WERI-Rb-1 (cell line): ENCODE measurements around the gene DCHS2.

Source experiments
- DNase-seq: peaks from one replicate; pipeline ENCODE4 v3.0.0-alpha.2; 2020
- H3K27ac ChIP-seq: fragments of 250-450 bp; sonication (Bioruptor Pico); 2 replicates; pipeline ENCODE4 v1.5.1; 2020; ENCODE audit warnings: mild to moderate bottlenecking, moderate library complexity
- H3K27me3 ChIP-seq: fragments of 250-450 bp; sonication (Bioruptor Pico); 2 replicates; pipeline ENCODE4 v1.5.1; 2021; ENCODE audit warnings: mild to moderate bottlenecking, low read depth, moderate library complexity; ENCODE audit not compliant: insufficient read depth, severe bottlenecking
- H3K36me3 ChIP-seq: fragments of 250-450 bp; sonication (Bioruptor Pico); 2 replicates; pipeline ENCODE4 v1.5.1; 2020; ENCODE audit warnings: mild to moderate bottlenecking, moderate library complexity
- H3K4me3 ChIP-seq: 2 replicates; pipeline ENCODE4 v1.5.1; 2011; ENCODE audit warnings: low read depth, mild to moderate bottlenecking, control low read depth, low read length
- H3K9me3 ChIP-seq: fragments of 250-450 bp; sonication (Bioruptor Pico); 2 replicates; pipeline ENCODE4 v1.5.1; 2021; ENCODE audit warnings: mild to moderate bottlenecking, moderate library complexity; ENCODE audit not compliant: severe bottlenecking
- TF ChIP-seq, protein P1 (sequence below): IDR thresholded peaks from 2 replicates; pipeline ENCODE4 v1.5.1; 2011; ENCODE audit warnings: low read depth, mild to moderate bottlenecking, control low read depth, inconsistent platforms, low read length

DCHS2 gene

DNA sequence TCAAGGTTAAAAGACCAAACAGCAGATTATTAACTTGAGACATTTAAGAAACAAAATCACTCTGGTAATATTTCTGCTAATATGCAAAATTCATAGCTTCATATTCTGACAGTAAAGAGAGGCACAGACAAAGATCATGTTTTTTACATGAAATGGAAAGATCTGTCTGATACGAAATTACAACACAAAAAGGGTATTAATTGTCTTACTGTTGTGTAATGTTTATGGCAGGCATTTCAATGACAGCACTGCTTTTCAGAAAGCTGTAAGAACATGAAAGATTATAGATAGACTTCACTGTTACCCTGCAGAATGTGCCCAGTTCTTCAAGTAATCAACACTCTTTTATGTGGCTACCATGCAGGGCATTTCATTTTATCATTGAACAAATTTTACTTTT lies 15.4 kb downstream of the DCHS2 start:
- TF ChIP-seq, protein P1, sequence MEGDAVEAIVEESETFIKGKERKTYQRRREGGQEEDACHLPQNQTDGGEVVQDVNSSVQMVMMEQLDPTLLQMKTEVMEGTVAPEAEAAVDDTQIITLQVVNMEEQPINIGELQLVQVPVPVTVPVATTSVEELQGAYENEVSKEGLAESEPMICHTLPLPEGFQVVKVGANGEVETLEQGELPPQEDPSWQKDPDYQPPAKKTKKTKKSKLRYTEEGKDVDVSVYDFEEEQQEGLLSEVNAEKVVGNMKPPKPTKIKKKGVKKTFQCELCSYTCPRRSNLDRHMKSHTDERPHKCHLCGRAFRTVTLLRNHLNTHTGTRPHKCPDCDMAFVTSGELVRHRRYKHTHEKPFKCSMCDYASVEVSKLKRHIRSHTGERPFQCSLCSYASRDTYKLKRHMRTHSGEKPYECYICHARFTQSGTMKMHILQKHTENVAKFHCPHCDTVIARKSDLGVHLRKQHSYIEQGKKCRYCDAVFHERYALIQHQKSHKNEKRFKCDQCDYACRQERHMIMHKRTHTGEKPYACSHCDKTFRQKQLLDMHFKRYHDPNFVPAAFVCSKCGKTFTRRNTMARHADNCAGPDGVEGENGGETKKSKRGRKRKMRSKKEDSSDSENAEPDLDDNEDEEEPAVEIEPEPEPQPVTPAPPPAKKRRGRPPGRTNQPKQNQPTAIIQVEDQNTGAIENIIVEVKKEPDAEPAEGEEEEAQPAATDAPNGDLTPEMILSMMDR: no peak
- no peak for DNase-seq
- no peaks in the 10 kb centered on the region for H3K9me3 ChIP-seq
- no peak overlapping the region for H3K4me3 ChIP-seq
- H3K27me3 ChIP-seq: peaks cover 8% of the 10 kb centered on the region
- H3K27ac ChIP-seq: no peak overlapping the region
- H3K36me3 ChIP-seq: no peaks in the 10 kb centered on the region

DNA sequence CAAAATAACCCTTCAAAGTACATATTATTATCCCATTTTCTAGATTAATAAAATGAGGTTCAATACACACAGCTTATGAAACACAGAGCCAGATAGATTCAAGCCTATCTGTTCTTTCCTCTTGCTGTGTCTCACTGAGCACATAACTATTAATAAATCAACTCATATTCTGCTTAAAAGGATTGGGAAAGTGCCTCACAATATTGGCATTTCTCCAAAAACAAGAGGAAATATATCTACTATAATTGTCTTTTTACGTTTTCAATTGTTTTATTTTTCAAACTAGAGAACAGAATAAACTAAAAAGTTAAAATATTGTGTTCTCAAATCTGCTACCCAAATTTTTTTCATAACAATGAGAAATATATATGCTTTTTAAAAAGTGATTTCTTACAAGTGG lies 15.8 kb downstream of the DCHS2 start:
- no peak overlapping the region for H3K4me3 ChIP-seq
- no peak overlapping the region for H3K27ac ChIP-seq
- H3K27me3 ChIP-seq: peaks cover 10% of the 10 kb centered on the region
- H3K9me3 ChIP-seq: no peaks in the 10 kb centered on the region
- H3K36me3 ChIP-seq: no peaks in the 10 kb centered on the region
- no peak for DNase-seq
- TF ChIP-seq, protein P1: no peak

DNA sequence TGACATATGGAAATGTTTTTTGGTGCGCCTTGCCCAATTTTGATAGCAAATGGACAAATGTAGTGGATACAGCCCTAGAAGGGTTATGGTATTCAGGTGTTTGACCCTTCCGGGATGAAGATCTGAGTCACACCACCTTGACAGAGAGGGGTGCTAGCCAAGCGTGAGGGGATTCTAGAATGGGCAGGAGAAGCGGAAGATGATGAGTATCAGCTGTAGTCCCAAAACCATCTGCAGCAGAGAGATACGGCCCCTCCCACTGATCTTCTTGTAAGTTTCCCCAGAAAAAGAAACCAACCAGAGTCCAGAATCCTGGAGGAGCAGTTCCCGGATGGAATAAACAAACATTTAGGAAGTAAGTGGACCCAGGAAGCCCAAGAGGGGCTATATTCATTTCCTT lies 18.1 kb downstream of the DCHS2 start:
- Histone ChIP-seq H3K27ac (no peak overlapping the region), H3K9me3 (no peaks in the 10 kb centered on the region), H3K27me3 (peaks cover 15% of the 10 kb centered on the region), H3K4me3 (no peak overlapping the region), H3K36me3 (no peaks in the 10 kb centered on the region)
- TF ChIP-seq, protein P1: no peak
- no peak for DNase-seq

DNA sequence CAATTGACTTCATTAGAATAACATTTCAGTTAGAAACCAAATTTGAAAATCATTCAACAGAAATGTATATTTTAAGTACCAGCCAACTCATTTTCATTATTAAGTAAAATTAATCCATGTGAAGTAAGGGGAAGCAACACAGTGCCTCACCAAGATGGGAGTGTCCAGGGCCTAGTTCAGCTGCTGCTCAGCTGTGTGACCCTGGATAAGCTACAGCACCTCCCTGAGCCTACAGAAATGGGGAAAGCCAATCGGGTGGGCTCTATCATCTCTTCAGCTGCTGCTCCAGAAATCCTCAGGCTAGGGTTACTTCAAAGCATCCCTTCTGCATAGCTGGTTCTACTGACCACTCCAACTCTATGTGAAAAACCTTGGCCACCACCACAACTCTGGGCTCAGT lies 18.7 kb downstream of the DCHS2 start:
- Histone ChIP-seq H3K9me3 (no peaks in the 10 kb centered on the region), H3K4me3 (no peak overlapping the region), H3K36me3 (no peaks in the 10 kb centered on the region), H3K27ac (no peak overlapping the region), H3K27me3 (peaks cover 11% of the 10 kb centered on the region)
- DNase-seq: no peak
- TF ChIP-seq, protein P1: no peak

DNA sequence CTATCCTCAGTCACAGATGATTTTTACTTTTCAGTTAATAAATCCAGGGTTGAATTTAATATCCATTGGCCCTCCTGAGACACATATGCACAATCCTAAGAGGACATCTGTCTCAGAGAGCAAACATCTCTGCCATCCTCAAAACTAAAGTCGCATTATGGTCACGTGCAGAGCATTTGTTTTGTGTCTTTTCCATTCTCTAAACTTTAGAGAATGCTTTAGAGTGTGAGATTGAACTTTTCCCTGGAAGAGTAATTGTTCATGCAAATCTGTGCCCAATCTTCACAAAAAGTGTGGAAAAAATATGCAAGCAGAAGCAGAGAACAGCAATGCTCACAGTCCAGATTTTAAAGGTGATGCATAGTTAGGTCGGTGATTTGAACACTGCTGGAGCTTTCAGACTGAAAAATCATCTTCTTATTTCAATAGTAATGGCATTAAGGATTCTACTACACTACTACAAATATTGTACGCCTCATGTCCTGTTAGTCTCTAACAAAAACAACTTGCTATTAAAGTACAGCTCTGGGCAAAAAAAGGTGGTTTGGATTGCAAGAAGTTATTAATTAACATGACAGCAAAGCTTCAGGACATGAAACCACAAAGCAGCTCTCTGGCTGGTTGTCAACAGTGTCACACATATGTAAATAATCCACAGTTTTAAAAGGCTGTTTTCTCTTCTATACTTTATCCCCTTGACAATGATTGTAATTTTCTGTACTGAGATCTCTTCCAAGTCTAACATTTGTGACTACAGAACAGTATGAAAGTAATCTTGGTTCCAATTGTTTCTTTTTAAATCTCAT lies 19.9 kb downstream of the DCHS2 start:
- TF ChIP-seq, protein P1: no peak
- Histone ChIP-seq H3K9me3 (no peaks in the 10 kb centered on the region), H3K36me3 (no peaks in the 10 kb centered on the region), H3K27me3 (peaks cover 11% of the 10 kb centered on the region), H3K4me3 (no peak overlapping the region), H3K27ac (no peak overlapping the region)
- DNase-seq: no peak

DNA sequence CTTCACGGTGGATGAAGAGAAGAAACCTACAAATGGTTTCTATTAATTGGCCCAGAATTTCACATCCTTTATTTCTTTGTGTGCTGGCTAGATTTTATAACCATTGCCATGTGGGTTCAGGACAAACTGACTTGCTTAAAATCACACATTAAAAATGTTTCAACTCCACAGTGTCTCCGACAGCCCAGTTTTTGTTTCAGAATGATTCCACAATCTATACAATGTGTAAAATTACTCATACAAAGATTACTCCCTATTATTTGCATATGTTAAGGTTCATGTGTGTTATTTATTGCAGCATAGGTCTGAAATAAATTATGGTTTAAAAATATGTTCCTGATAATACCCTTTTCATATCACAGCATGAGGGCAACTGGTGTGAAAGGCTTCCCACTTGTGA lies 20.6 kb downstream of the DCHS2 start:
- Histone ChIP-seq H3K27me3 (peaks cover 11% of the 10 kb centered on the region), H3K9me3 (no peaks in the 10 kb centered on the region), H3K36me3 (no peaks in the 10 kb centered on the region), H3K27ac (no peak overlapping the region), H3K4me3 (no peak overlapping the region)
- no peak for DNase-seq
- TF ChIP-seq, protein P1: no peak
